ENCODE data around the gene PRDM10. TPM values are rescaled to one million over a fixed set of nuclear protein-coding genes. Genes with fewer than 3 reads are reported as not detected.

PRDM10 gene
- total RNA-seq, 1 experiment from 2014 or later = 9.2 TPM

- no peaks in the 10 kb centered on the region for H3K4me1 ChIP-seq (ENCODE audit: control insufficient read depth in 1 of 2, insufficient read depth in 2 of 2, low read length in 2 of 2)
- no peak overlapping the region for H3K4me3 ChIP-seq (replicated peaks in 1 of 2; ENCODE audit: low read depth in 1 of 2, low read length in 2 of 2)
- no peak overlapping the region for H3K9ac ChIP-seq (ENCODE audit: low read length)
- H3K4me2 ChIP-seq (ENCODE audit: low read length) = no peak overlapping the region
- TF ChIP-seq SIN3A (IDR thresholded peaks at IDR 0.05; ENCODE audit: low read depth) = no peak
- TF ChIP-seq YY1 (IDR thresholded peaks at IDR 0.05; ENCODE audit: extremely low read depth, insufficient replicate concordance, low read depth, low read length) = no peak
- no peak for TF ChIP-seq RAD21 (IDR thresholded peaks at IDR 0.05; ENCODE audit: low read depth)
- TF ChIP-seq POLR2A (IDR thresholded peaks at IDR 0.05; ENCODE audit: borderline replicate concordance, extremely low read depth, insufficient read depth, insufficient read length) = no peak
- no peak for TF ChIP-seq FOSL1 (IDR thresholded peaks at IDR 0.05; ENCODE audit: low read depth)
- no peak for TF ChIP-seq CEBPB (IDR thresholded peaks at IDR 0.05; ENCODE audit: low read depth)
- no peak for TF ChIP-seq EZH2phosphoT487 (IDR thresholded peaks at IDR 0.05; ENCODE audit: borderline replicate concordance)
- no peak for TF ChIP-seq POLR2AphosphoS5 (IDR thresholded peaks at IDR 0.05; ENCODE audit: low read depth, low read length)
- no peak for TF ChIP-seq CTCF (IDR thresholded peaks at IDR 0.05 in 2 of 3, conservative IDR thresholded peaks at IDR 0.05 in 1 of 3; ENCODE audit: borderline replicate concordance in 1 of 3, insufficient read depth in 1 of 3, low read depth in 2 of 3, low read length in 2 of 3)
- TF ChIP-seq SP1 (IDR thresholded peaks at IDR 0.05; ENCODE audit: low read depth) = no peak
- TF ChIP-seq ZFX (IDR thresholded peaks at IDR 0.05) = no peak
- TF ChIP-seq REST (IDR thresholded peaks at IDR 0.05; ENCODE audit: low read depth) = no peak
- no peak for TF ChIP-seq ZBTB33 (IDR thresholded peaks at IDR 0.05; ENCODE audit: extremely low read depth, insufficient replicate concordance, low read length)
- no peak for TF ChIP-seq CBX3 (IDR thresholded peaks at IDR 0.05; ENCODE audit: low read depth)
- TF ChIP-seq SRF (IDR thresholded peaks at IDR 0.05; ENCODE audit: low read depth) = no peak
- no peak for TF ChIP-seq JUND (IDR thresholded peaks at IDR 0.05)
- no peak for TF ChIP-seq MAX (IDR thresholded peaks at IDR 0.05)
- TF ChIP-seq EGR1 (IDR thresholded peaks at IDR 0.05; ENCODE audit: low read depth) = no peak
- no peak for TF ChIP-seq ATF3 (IDR thresholded peaks at IDR 0.05)
- no peak overlapping the region for H3K27ac ChIP-seq (ENCODE audit: low read depth, low read length)
- RAD21 ChIA-PET (ENCODE audit: low non-redundant PET in 1 of 2, low total read pairs in 2 of 2, uncharacterized antibody in 2 of 2, unreplicated experiment in 2 of 2) = interaction anchor here in 1 of 2 experiments (0.5 kb wide), 1 partner anchor 107 kb away, joined by 5 read pairs; no protein-coding TSS in a partner anchor
- no peaks in the 10 kb centered on the region for H4K20me1 ChIP-seq (ENCODE audit: insufficient read depth)
- no peaks in the 10 kb centered on the region for H3K79me2 ChIP-seq (ENCODE audit: insufficient read depth, low read length)
- no peaks in the 10 kb centered on the region for H3K27me3 ChIP-seq (ENCODE audit: insufficient read depth, low read length)
- POLR2A ChIA-PET = no interaction called here
- intact Hi-C loops (cut with micrococcal nuclease) = no loop called here
- CTCF ChIA-PET = no interaction called here
- no peaks in the 10 kb centered on the region for H3K36me3 ChIP-seq (ENCODE audit: control insufficient read depth in 1 of 2, insufficient read depth in 2 of 2, low read length in 2 of 2)
- ATAC-seq (no peak), DNase-seq (ENCODE audit: low read depth, low spot score) (no peak)
- BruUV-seq (replicated peaks) = no TSS peak
- no peaks in the 10 kb centered on the region for H3K9me3 ChIP-seq (ENCODE audit: control insufficient read depth in 1 of 2, insufficient read depth in 1 of 2, low read depth in 1 of 2, low read length in 2 of 2)
- no peaks in the 10 kb centered on the region for H3K9me2 ChIP-seq (ENCODE audit: insufficient read depth)
- no peak overlapping the region for H2AFZ ChIP-seq (ENCODE audit: low read depth, low read length, poor library complexity, severe bottlenecking)
Measured at GRCh38 chr11:129976328-129976727, 26.3 kb downstream of the PRDM10 start.
